ENCODE results near the gene KAT6B.

- TF ChIP-seq, protein P1, sequence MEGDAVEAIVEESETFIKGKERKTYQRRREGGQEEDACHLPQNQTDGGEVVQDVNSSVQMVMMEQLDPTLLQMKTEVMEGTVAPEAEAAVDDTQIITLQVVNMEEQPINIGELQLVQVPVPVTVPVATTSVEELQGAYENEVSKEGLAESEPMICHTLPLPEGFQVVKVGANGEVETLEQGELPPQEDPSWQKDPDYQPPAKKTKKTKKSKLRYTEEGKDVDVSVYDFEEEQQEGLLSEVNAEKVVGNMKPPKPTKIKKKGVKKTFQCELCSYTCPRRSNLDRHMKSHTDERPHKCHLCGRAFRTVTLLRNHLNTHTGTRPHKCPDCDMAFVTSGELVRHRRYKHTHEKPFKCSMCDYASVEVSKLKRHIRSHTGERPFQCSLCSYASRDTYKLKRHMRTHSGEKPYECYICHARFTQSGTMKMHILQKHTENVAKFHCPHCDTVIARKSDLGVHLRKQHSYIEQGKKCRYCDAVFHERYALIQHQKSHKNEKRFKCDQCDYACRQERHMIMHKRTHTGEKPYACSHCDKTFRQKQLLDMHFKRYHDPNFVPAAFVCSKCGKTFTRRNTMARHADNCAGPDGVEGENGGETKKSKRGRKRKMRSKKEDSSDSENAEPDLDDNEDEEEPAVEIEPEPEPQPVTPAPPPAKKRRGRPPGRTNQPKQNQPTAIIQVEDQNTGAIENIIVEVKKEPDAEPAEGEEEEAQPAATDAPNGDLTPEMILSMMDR (IDR thresholded peaks at IDR 0.05): peak in 1 of 6 experiments; percentile 14
- TF ChIP-seq POLR2A (IDR thresholded peaks at IDR 0.05): no peak
These were observed 62.7 kb downstream of the KAT6B start for GRCh38 chr10:74888962-74889661.
